Measurements from ENCODE around the gene XRCC5.

DNA sequence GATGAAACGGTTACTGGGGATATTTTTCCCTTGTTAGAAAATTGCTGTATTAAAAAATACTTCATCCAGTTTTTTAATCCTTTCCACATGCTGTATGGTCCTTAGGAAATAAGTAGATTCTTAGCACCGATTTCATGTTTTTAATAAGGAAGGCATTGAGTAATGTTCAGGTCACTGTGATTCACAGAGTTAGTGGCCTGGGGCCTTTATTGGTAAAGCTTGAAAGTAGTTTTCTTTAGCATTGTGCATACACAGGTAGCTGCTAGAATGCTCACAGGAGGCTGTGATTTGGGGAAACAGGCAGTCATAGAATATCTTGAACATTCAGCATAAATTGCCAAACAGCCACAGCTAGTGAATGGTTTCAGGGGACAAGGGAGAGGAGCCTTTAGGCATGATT, 79.8 kb downstream of the XRCC5 start:
- TF ChIP-seq, protein P1, sequence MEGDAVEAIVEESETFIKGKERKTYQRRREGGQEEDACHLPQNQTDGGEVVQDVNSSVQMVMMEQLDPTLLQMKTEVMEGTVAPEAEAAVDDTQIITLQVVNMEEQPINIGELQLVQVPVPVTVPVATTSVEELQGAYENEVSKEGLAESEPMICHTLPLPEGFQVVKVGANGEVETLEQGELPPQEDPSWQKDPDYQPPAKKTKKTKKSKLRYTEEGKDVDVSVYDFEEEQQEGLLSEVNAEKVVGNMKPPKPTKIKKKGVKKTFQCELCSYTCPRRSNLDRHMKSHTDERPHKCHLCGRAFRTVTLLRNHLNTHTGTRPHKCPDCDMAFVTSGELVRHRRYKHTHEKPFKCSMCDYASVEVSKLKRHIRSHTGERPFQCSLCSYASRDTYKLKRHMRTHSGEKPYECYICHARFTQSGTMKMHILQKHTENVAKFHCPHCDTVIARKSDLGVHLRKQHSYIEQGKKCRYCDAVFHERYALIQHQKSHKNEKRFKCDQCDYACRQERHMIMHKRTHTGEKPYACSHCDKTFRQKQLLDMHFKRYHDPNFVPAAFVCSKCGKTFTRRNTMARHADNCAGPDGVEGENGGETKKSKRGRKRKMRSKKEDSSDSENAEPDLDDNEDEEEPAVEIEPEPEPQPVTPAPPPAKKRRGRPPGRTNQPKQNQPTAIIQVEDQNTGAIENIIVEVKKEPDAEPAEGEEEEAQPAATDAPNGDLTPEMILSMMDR (IDR thresholded peaks at IDR 0.05): no peak
- TF ChIP-seq POLR2AphosphoS5 (IDR thresholded peaks at IDR 0.05; ENCODE audit: low read depth, low read length): no peak
